K562 (cell line): ENCODE data around the gene ZNF687. TPM values are rescaled to one million over a fixed set of nuclear protein-coding genes. Genes with fewer than 3 reads are reported as not detected.

Experiments
- COPS2 ChIP-seq: fragments of 450-650 bp; conservative IDR thresholded peaks from 2 replicates; pipeline ENCODE4 v1.6.1; 2016; ENCODE audit warnings: mild to moderate bottlenecking, moderate library complexity
- KAT7 ChIP-seq: sonication (generic); formaldehyde crosslinking; IDR thresholded peaks from 2 replicates; pipeline ENCODE4 v1.8.0; 2022; ENCODE audit warnings: missing genetic modification reagents, mild to moderate bottlenecking, borderline replicate concordance
- MAZ ChIP-seq, 2 experiments: fragments of 450-650 bp in 1 of 2; sonication (generic) in 1 of 2; formaldehyde crosslinking; IDR thresholded peaks in 1 of 2; conservative IDR thresholded peaks in 1 of 2; 2 replicates each; pipeline versions ENCODE4 v1.4.0 to v1.5.0; 2020; ENCODE audit warnings: mild to moderate bottlenecking in 1 of 2, missing genetic modification reagents in 1 of 2
- NUFIP1 ChIP-seq: fragments of 450-650 bp; IDR thresholded peaks from 2 replicates; pipeline ENCODE4 v1.6.1; 2018; ENCODE audit not compliant: partially characterized antibody
- POLR2AphosphoS5 ChIP-seq: IDR thresholded peaks from 2 replicates; pipeline ENCODE4 v1.6.1; 2011; ENCODE audit warnings: mild to moderate bottlenecking, low read depth, low read length, moderate library complexity; ENCODE audit not compliant: control insufficient read depth, insufficient read depth
- RREB1 ChIP-seq: fragments of 250-450 bp; sonication (Bioruptor Pico); IDR thresholded peaks from 2 replicates; pipeline ENCODE4 v1.4.0; 2020
- STAT6 ChIP-seq: sonication (generic); formaldehyde crosslinking; IDR thresholded peaks from 2 replicates; pipeline ENCODE4 v1.8.1; 2023; ENCODE audit warnings: mild to moderate bottlenecking, missing genetic modification reagents
- ZBTB40 ChIP-seq, 2 experiments: fragments of 450-650 bp in 1 of 2; sonication (generic) in 1 of 2; formaldehyde crosslinking in 1 of 2; IDR thresholded peaks; 2 replicates each; pipeline versions ENCODE4 v1.7.1 to v1.9.0; 2016 to 2022; ENCODE audit warnings: inconsistent platforms in 1 of 2, mild to moderate bottlenecking in 1 of 2, missing genetic modification reagents in 1 of 2
- polyA plus RNA-seq, 8 experiments: library from polyadenylated mRNA; depleted of rRNA in 4 of 8; stranded (reverse) in 5 of 8; unstranded in 3 of 8; fragments of >200 nt; fragmentation: Nextera tagmentation in 2 of 8; fragmentation: Illumina TruSeq in 1 of 8; extraction: Ambion mirVana in 2 of 8; extraction: Trizol in 1 of 8; gene quantifications; 2 replicates each; pipeline versions ENCODE4 v1.2.1 to v1.2.3, GENCODE V29; 2011 to 2014; ENCODE audit warnings: inconsistent platforms in 1 of 8, missing spikeins in 1 of 8
- total RNA-seq, 7 experiments: library from RNA; depleted of rRNA in 6 of 7; stranded (reverse); fragments of >200 nt in 6 of 7; fragmentation: Illumina TruSeq in 2 of 7; extraction: Trizol in 2 of 7; gene quantifications; 2 replicates each; pipeline versions ENCODE4 v1.2.1 to v1.2.3, GENCODE V29; 2011 to 2021; ENCODE audit warnings: low replicate concordance in 1 of 7

ZNF687 gene
- total and polyA plus RNA-seq, 9 of the 15 experiments (the other 6 are each of a cell fraction or from before 2014, with no cell fraction given): 0.13 to 26.4 (median 10.6) TPM

GRCh38 chr1:151326619-151327222 is 44.6 kb downstream of the ZNF687 start (continued):
- TF ChIP-seq RREB1 (CRISPR knock-in tag) (0 out of 2 replicates have a peak, but pooled peaks have one; percentile 1), POLR2AphosphoS5 (0 out of 2 replicates have a peak, but pooled peaks have one; percentile 26), STAT6 (CRISPR knock-in tag) (no peak), KAT7 (CRISPR knock-in tag) (0 out of 2 replicates have a peak, but pooled peaks have one; percentile 59), COPS2 (no peak), ZBTB40 (IDR thresholded peaks at IDR 0.05) (0 out of 2 replicates have a peak, but pooled peaks have one; percentile 35), ZBTB40 (CRISPR knock-in tag; IDR thresholded peaks at IDR 0.05) (no peak), MAZ (CRISPR knock-in tag; conservative IDR thresholded peaks at IDR 0.05 in 1 of 2, IDR thresholded peaks at IDR 0.05 in 1 of 2) (peak in 1 of 2 experiments; percentile 77; a peak in 1 of 4 replicates), NUFIP1 (no peak)
